ENCODE data around the gene EFHC1.

EFHC1 gene

DNA sequence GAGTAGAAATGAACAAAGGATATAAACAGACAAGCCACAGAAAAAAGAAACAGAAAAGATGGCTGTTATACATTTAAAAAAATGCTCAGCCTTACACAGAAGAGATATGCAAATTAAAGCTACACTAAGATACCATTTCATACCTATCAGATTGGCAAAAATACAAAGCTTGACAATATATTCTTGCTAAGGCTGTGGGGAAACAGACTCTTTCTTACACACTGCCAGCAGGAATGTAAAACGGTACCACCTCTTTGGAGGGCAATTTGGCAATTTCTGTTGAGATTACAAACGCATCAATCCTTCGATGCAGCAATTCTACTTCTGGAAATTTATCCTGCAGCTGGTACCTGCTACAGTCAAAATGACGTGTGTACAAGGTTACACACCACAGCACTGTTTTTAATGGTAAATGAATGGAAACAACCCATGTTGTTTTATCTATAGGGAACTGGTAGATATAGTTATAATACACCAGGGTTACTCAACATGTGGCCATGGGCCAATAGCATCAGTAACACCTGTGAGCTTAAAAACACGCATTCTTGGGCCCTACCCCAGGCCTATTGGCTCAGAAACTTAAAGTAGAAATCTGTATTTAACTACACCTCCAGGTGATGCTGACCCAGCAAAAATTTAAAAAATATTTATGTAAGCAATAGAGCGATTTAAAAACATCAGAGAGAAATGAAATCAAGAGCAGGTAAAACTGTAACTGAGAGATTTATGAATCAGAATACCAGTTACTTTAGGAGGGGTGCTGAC, 103.4 kb downstream of the EFHC1 start:
- H3K4me3 ChIP-seq (ENCODE audit: low read length): no peak overlapping the region
- DNase-seq (ENCODE audit: low read depth): no peak
- no peak for TF ChIP-seq CTCF (conservative IDR thresholded peaks at IDR 0.05; ENCODE audit: low read depth, low read length)

GRCh38 chr6:52524918-52525317, 104.8 kb downstream of the EFHC1 start:
- no peak for DNase-seq (ENCODE audit: low read depth)
- no peak for TF ChIP-seq CTCF (conservative IDR thresholded peaks at IDR 0.05; ENCODE audit: low read depth, low read length)
- H3K4me3 ChIP-seq (ENCODE audit: low read length): no peak overlapping the region

GRCh38 chr6:52526634-52527033, 106.5 kb downstream of the EFHC1 start:
- DNase-seq (ENCODE audit: low read depth): no peak
- H3K4me3 ChIP-seq (ENCODE audit: low read length): no peak overlapping the region
- no peak for TF ChIP-seq CTCF (conservative IDR thresholded peaks at IDR 0.05; ENCODE audit: low read depth, low read length)

GRCh38 chr6:52527436-52527835, 107.3 kb downstream of the EFHC1 start:
- no peak for TF ChIP-seq CTCF (conservative IDR thresholded peaks at IDR 0.05; ENCODE audit: low read depth, low read length)
- no peak for DNase-seq (ENCODE audit: low read depth)
- H3K4me3 ChIP-seq (ENCODE audit: low read length): no peak overlapping the region

DNA sequence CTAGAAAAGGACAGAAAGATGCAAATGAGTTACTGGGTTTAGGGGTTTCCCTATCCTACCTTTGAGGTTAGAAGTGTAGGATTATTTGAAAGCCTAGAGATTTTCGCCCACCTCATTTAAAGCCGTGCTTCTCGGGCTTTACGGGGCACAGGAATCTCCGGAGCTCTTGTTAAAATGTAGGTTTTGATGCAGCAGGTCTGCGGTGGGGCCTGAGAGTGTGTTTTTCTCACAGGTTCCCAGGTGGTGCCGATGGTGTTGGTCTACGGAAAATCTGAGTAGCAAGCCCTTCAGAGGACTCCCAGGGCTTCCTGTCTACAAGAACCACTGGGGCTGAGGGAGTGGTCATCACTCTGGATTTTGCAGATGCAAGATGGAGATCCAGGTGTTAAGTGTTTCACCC, 109.2 kb downstream of the EFHC1 start:
- TF ChIP-seq CTCF (conservative IDR thresholded peaks at IDR 0.05; ENCODE audit: low read depth, low read length): no peak
- no peak overlapping the region for H3K4me3 ChIP-seq (ENCODE audit: low read length)
- no peak for DNase-seq (ENCODE audit: low read depth)

DNA sequence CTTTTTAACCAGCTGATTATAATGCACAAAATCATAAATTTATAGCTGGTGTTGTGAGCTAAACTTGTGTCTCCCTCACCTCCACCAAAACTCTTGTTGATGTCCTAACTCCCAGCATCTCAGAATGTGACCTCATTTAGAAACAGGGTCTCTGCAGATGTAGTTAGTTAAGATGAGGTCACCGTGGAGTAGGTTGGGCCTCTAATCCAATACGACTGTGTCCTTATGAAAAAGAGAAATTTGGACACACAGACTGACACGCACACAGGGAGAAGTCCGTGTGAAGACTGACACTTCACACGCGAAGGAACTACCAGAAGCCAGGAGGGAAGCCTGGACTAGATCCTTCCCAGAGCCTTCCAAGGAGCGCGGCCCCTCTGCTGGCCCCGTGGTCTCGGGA, 110.2 kb downstream of the EFHC1 start:
- no peak overlapping the region for H3K4me3 ChIP-seq (ENCODE audit: low read length)
- DNase-seq (ENCODE audit: low read depth): no peak
- no peak for TF ChIP-seq CTCF (conservative IDR thresholded peaks at IDR 0.05; ENCODE audit: low read depth, low read length)

GRCh38 chr6:52531396-52531795, 111.3 kb downstream of the EFHC1 start:
- no peak for DNase-seq (ENCODE audit: low read depth)
- H3K4me3 ChIP-seq (ENCODE audit: low read length): no peak overlapping the region
- TF ChIP-seq CTCF (conservative IDR thresholded peaks at IDR 0.05; ENCODE audit: low read depth, low read length): no peak

Data from retinal pigment epithelial cell (primary cell).